GM12878 (cell line): ENCODE data around the gene ANKIB1. TPM values are rescaled to one million over a fixed set of nuclear protein-coding genes. Genes with fewer than 3 reads are reported as not detected.

ENCODE experiments used
- ATAC-seq: fragments of 200-7000 bp; cut with Tn5 transposase; 3 replicates; pipeline ENCODE4 v1.9.1; 2020; ENCODE audit warnings: mild to moderate bottlenecking, moderate library complexity
- BruUV-seq: library from RNA; stranded (reverse); fragments of 400-500 nt; replicated peaks from 2 replicates; lab custom pipeline; 2021; lab: Mats Ljungman, UMichigan
- CTCF ChIA-PET: fragments of 300-600 bp; sonication (Branson Sonifier 250); formaldehyde crosslinking; extraction: SDS; loops from one replicate; lab custom pipeline; 2021; ENCODE audit warnings: inconsistent platforms; lab: Yijun Ruan, JAX
- POLR2A ChIA-PET: fragments of 350-600 bp; formaldehyde crosslinking; extraction: SDS; loops from one replicate; lab custom pipeline; 2021; ENCODE audit warnings: inconsistent platforms; lab: Charles Lee
- RAD21 ChIA-PET: fragments of 300-600 bp; sonication (Branson Sonifier 250); formaldehyde crosslinking; loops from one replicate; lab custom pipeline; 2023; ENCODE audit warnings: antibody characterized with exemption; ENCODE audit not compliant: unreplicated experiment; lab: Charles Lee
- SMC1A ChIA-PET: fragments of 300-600 bp; sonication (Branson Sonifier 250); formaldehyde crosslinking; loops from one replicate; lab custom pipeline; 2023; ENCODE audit not compliant: unreplicated experiment, uncharacterized antibody; lab: Charles Lee
- DNase-seq: peaks from one replicate; pipeline ENCODE4 v3.0.0-alpha.2; 2011; ENCODE audit warnings: low read depth, low spot score
- FAIRE-seq: peaks from 3 replicates; lab custom pipeline; 2011; peaks lifted over from hg19 to GRCh38; lab: Jason Lieb, UNC
- H2AFZ ChIP-seq: 2 replicates; pipeline ENCODE4 v1.6.0; 2011; ENCODE audit warnings: low read depth, low read length, control low read depth; ENCODE audit not compliant: control insufficient read depth
- H3K27ac ChIP-seq: 2 replicates; pipeline ENCODE4 v1.5.1; 2011; ENCODE audit warnings: control low read depth; ENCODE audit not compliant: control insufficient read depth, insufficient read depth
- H3K27me3 ChIP-seq, 2 experiments: replicated peaks in 1 of 2; 2 replicates each; pipeline versions ENCODE4 v1.6.0 to v1.6.1; 2011; ENCODE audit warnings: low read length in 1 of 2; ENCODE audit not compliant: control insufficient read depth in 2 of 2, insufficient read depth in 2 of 2
- H3K36me3 ChIP-seq, 2 experiments: 2 replicates each; pipeline ENCODE4 v1.5.1; 2011; ENCODE audit warnings: low read length in 1 of 2; ENCODE audit not compliant: control insufficient read depth in 2 of 2, insufficient read depth in 2 of 2
- H3K4me1 ChIP-seq: 2 replicates; pipeline ENCODE4 v1.6.1; 2011; ENCODE audit warnings: mild to moderate bottlenecking, low read length, moderate library complexity, mixed read lengths; ENCODE audit not compliant: control insufficient read depth, insufficient read depth
- H3K4me2 ChIP-seq: 2 replicates; pipeline ENCODE4 v1.6.0; 2011; ENCODE audit warnings: control low read depth; ENCODE audit not compliant: control insufficient read depth, insufficient read depth
- H3K4me3 ChIP-seq: fragments of 200-600 bp; sonication (generic); 2 replicates; pipeline ENCODE4 v1.5.1; 2016
- H3K79me2 ChIP-seq: 2 replicates; pipeline ENCODE4 v1.6.0; 2011; ENCODE audit warnings: low read length; ENCODE audit not compliant: control insufficient read depth, insufficient read depth
- H3K9ac ChIP-seq: 2 replicates; pipeline ENCODE4 v1.8.0; 2011; ENCODE audit warnings: low read length, control low read depth, mixed read lengths; ENCODE audit not compliant: control insufficient read depth, insufficient read depth
- H3K9me3 ChIP-seq: replicated peaks from 3 replicates; pipeline ENCODE4 v1.5.1; 2011; ENCODE audit warnings: mild to moderate bottlenecking, low read length; ENCODE audit not compliant: control insufficient read depth, insufficient read depth
- H4K20me1 ChIP-seq: 2 replicates; pipeline ENCODE4 v1.6.0; 2011; ENCODE audit not compliant: control insufficient read depth, insufficient read depth
- BCL11A ChIP-seq: IDR thresholded peaks from 2 replicates; pipeline ENCODE4 v1.6.1; 2011; ENCODE audit warnings: low read depth, low read length
- HCFC1 ChIP-seq: fragments of 150-350 bp; IDR thresholded peaks from 2 replicates; pipeline ENCODE4 v1.6.1; 2014; ENCODE audit warnings: low read length
- KAT2A ChIP-seq: conservative IDR thresholded peaks from 2 replicates; pipeline ENCODE4 v1.6.1; 2011; ENCODE audit warnings: low read depth, low read length; ENCODE audit not compliant: control insufficient read depth
- SUPT20H ChIP-seq: IDR thresholded peaks from 2 replicates; pipeline ENCODE4 v1.6.1; 2011; ENCODE audit warnings: low read depth, mild to moderate bottlenecking, low read length, moderate library complexity, borderline replicate concordance; ENCODE audit not compliant: control insufficient read depth
- SUZ12 ChIP-seq: fragments of 200-600 bp; sonication (generic); IDR thresholded peaks from one replicate; pipeline ENCODE4 v1.6.1; 2018; ENCODE audit warnings: antibody characterized with exemption, mild to moderate bottlenecking; ENCODE audit not compliant: unreplicated experiment
- WGBS: methylation state at CpG from one replicate; pipeline ENCODE4 v1.1.6; 2016; ENCODE audit warnings: low lambda C conversion rate; ENCODE audit not compliant: insufficient replicate concordance, insufficient coverage; ENCODE audit errors: missing lambda C conversion rate; 5-methylcytosine and 5-hydroxymethylcytosine counted together
- in situ Hi-C: fragments of 300-500 bp; cut with MboI; formaldehyde crosslinking; loops from 9 replicates; pipeline ENCODE4 v1.14.3; 2018; ENCODE audit warnings: mixed read lengths
- intact Hi-C: fragments of 100-400 bp; cut with micrococcal nuclease; formaldehyde crosslinking; loops from one replicate; pipeline ENCODE4 v1.14.2; 2022; ENCODE audit not compliant: unreplicated experiment
- polyA plus RNA-seq, 11 experiments: library from polyadenylated mRNA; depleted of rRNA in 4 of 11; unstranded in 6 of 11; stranded (reverse) in 5 of 11; fragments of >200 nt; fragmentation: Nextera tagmentation in 4 of 11; fragmentation: Illumina TruSeq in 1 of 11; extraction: Ambion mirVana in 4 of 11; extraction: Trizol in 1 of 11; gene quantifications; 1 replicate in 1 of 11; 2 replicates in 10 of 11; pipeline versions ENCODE4 v1.2.1 to v1.2.3, GENCODE V29; 2011 to 2016; ENCODE audit warnings: inconsistent platforms in 2 of 11, missing spikeins in 2 of 11, low read depth in 1 of 11
- total RNA-seq, 4 experiments: library from RNA; depleted of rRNA in 3 of 4; stranded (reverse); fragments of >200 nt in 3 of 4; fragmentation: Illumina TruSeq in 1 of 4; extraction: Trizol in 1 of 4; gene quantifications; 2 replicates each; pipeline versions ENCODE4 v1.2.1 to v1.2.3, GENCODE V29; 2013 to 2021
- TF ChIP-seq, protein P1 (sequence below): fragments of 450-650 bp; IDR thresholded peaks from 2 replicates; pipeline ENCODE4 v1.6.1; 2017; ENCODE audit warnings: mild to moderate bottlenecking

ANKIB1 gene
- total and polyA plus RNA-seq, 10 of the 15 experiments (the other 5 are each of a cell fraction or from before 2014, with no cell fraction given): 9.0 to 54.0 (median 21.9) TPM

DNA sequence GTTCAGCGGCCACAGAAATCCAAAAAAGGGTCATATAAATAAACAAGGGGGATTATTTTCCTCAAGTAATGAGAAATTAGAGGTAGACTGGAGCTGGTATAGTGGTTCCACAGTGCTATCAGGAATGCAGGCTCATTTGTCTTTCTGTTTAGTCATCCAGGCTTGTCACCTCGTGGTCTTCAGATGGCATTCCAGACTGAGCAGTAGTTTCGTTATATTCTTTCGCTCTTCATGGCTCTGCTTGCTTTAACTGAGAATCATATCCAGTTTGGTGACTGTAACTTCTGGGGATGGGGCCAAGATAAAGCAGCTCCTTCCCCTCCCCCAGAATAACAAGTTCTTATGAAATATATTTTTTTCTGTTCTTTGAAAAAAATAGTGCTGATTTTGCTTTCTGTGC, 9.5 kb downstream of the ANKIB1 start:
- Histone ChIP-seq H3K4me1 (no peaks in the 10 kb centered on the region), H3K4me3 (no peak overlapping the region), H3K36me3 (peaks cover 0 to 11% of the 10 kb centered on the region in 2 experiments; a peak in 1 of 4 replicates), H3K4me2 (no peak overlapping the region), H4K20me1 (no peaks in the 10 kb centered on the region), H3K27ac (no peak overlapping the region), H2AFZ (no peak overlapping the region), H3K9me3 (peaks cover 9% of the 10 kb centered on the region)
- no peak for ATAC-seq
- FAIRE-seq: no peak
- CTCF ChIA-PET: no interaction called here
- no TSS peak for BruUV-seq
- no peak for DNase-seq
- RAD21 ChIA-PET: no interaction called here
- intact Hi-C loops: no loop called here
- POLR2A ChIA-PET: no interaction called here
- WGBS: 100% methylated on average over 4 of the region's 4 CpGs
- TF ChIP-seq SUPT20H (no peak), KAT2A (no peak), HCFC1 (no peak)
- TF ChIP-seq, protein P1, sequence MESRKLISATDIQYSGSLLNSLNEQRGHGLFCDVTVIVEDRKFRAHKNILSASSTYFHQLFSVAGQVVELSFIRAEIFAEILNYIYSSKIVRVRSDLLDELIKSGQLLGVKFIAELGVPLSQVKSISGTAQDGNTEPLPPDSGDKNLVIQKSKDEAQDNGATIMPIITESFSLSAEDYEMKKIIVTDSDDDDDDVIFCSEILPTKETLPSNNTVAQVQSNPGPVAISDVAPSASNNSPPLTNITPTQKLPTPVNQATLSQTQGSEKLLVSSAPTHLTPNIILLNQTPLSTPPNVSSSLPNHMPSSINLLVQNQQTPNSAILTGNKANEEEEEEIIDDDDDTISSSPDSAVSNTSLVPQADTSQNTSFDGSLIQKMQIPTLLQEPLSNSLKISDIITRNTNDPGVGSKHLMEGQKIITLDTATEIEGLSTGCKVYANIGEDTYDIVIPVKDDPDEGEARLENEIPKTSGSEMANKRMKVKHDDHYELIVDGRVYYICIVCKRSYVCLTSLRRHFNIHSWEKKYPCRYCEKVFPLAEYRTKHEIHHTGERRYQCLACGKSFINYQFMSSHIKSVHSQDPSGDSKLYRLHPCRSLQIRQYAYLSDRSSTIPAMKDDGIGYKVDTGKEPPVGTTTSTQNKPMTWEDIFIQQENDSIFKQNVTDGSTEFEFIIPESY: no peak
- TF ChIP-seq, all 136 proteins: peak for 0
- SMC1A ChIA-PET: interaction anchor here (1.2 to 2.2 kb wide), 3 partner anchors 8 to 24 kb away, joined by 3 to 5 read pairs (median 4); no protein-coding TSS in a partner anchor
- no peaks in the 10 kb centered on the region for H3K27me3 ChIP-seq
- in situ Hi-C loops: no loop called here
- H3K9ac ChIP-seq: no peak overlapping the region
- H3K79me2 ChIP-seq: peaks cover 63% of the 10 kb centered on the region

DNA sequence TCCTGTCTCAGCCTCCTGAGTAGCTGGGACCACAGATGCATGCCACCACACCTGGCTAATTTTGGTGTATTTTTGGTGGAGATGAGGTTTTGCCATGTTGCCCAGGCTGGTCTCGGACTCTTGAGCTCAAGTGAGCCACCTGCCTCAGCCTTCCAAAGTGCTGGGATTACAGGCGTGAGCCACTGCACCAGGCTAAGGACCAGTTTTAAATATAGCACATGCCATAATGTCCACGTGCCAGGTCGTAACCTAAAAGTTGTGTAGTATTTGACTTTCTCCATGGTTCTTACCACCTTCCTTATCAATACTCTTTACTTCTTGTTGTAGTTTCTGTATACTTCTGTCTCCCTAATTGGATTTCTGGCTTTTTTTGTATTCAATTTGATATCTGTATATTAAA, 13.3 kb downstream of the ANKIB1 start:
- Histone ChIP-seq H3K4me3 (no peak overlapping the region), H3K36me3 (peaks cover 0 to 5% of the 10 kb centered on the region in 2 experiments; a peak in 1 of 4 replicates)
- in situ Hi-C loops: no loop called here
- TF ChIP-seq BCL11A (no peak), SUZ12 (no peak), HCFC1 (no peak)
- TF ChIP-seq, all 136 proteins: peak for 0
- Histone ChIP-seq H3K27me3 (no peaks in the 10 kb centered on the region), H2AFZ (no peak overlapping the region), H3K27ac (no peak overlapping the region), H3K9me3 (peaks cover 10% of the 10 kb centered on the region), H4K20me1 (no peaks in the 10 kb centered on the region), H3K79me2 (peaks cover 46% of the 10 kb centered on the region), H3K9ac (no peak overlapping the region), H3K4me1 (no peaks in the 10 kb centered on the region), H3K4me2 (no peak overlapping the region)
- ChIA-PET CTCF (interaction anchor here (1.3 kb wide), 3 partner anchors 9 to 12 kb away, joined by 3 to 5 read pairs (median 4); no protein-coding TSS in a partner anchor), RAD21 (no interaction called here), POLR2A (interaction anchor here (0.6 kb wide), 1 partner anchor 19 kb away, joined by 3 read pairs; no protein-coding TSS in a partner anchor), SMC1A (interaction anchor here (1.0 to 2.8 kb wide), 4 partner anchors 12 to 26 kb away, joined by 3 to 10 read pairs (median 4); no protein-coding TSS in a partner anchor)
- BruUV-seq: no TSS peak
- FAIRE-seq (no peak), DNase-seq (no peak), ATAC-seq (no peak)
- intact Hi-C loops: no loop called here
- 100% methylated on average over 4 of the region's 4 CpGs for WGBS
